ENCODE results near the gene TBCD. TPM values are rescaled to one million over a fixed set of nuclear protein-coding genes. Genes with fewer than 3 reads are reported as not detected.

Gene TBCD
- total RNA-seq, 1 experiment from 2014 or later: 94.6 TPM

GRCh38 chr17:82835122-82835521, 83.3 kb downstream of the TBCD start:
- no TSS peak for BruUV-seq (replicated peaks)
- no peak for DNase-seq
- H3K9me3 Mint-ChIP-seq (ENCODE audit: unreplicated experiment): no peaks in the 10 kb centered on the region
- Histone ChIP-seq H3K4me3 (ENCODE audit: low read depth, low read length) (no peak overlapping the region), H3K27me3 (replicated peaks; ENCODE audit: control insufficient read depth, insufficient read depth, low read length) (no peaks in the 10 kb centered on the region), H3K9me3 (no peaks in the 10 kb centered on the region), H3K36me3 (ENCODE audit: control insufficient read depth, insufficient read depth, low read length) (no peaks in the 10 kb centered on the region; the same call in 1 of the 2 replicates), H3K4me1 (peaks cover 12% of the 10 kb centered on the region; the same call in 1 of the 2 replicates)
- H3K4me3 Mint-ChIP-seq (ENCODE audit: unreplicated experiment): no peak overlapping the region
- H3K27ac Mint-ChIP-seq (ENCODE audit: unreplicated experiment): no peak overlapping the region
- ChIA-PET POLR2A (no interaction called here), CTCF (no interaction called here)
- peaks cover 12% of the 10 kb centered on the region for H3K4me1 Mint-ChIP-seq (ENCODE audit: low read depth, unreplicated experiment)
- peaks cover 26% of the 10 kb centered on the region for H3K36me3 Mint-ChIP-seq (ENCODE audit: insufficient read depth, unreplicated experiment)
- intact Hi-C loops (cut with micrococcal nuclease; ENCODE audit: unreplicated experiment): no loop called here
- TF ChIP-seq CTCF (IDR thresholded peaks at IDR 0.05; ENCODE audit: insufficient read depth in 1 of 2, low read depth in 1 of 2, low read length in 1 of 2, severe bottlenecking in 1 of 2, unreplicated experiment in 1 of 2): no peak
- H3K27me3 Mint-ChIP-seq (ENCODE audit: insufficient read depth, unreplicated experiment): no peaks in the 10 kb centered on the region

GRCh38 chr17:82835766-82836512, 84.1 kb downstream of the TBCD start:
- POLR2A ChIA-PET: no interaction called here
- Mint-ChIP-seq H3K27ac (ENCODE audit: unreplicated experiment) (no peak overlapping the region), H3K4me1 (ENCODE audit: low read depth, unreplicated experiment) (peaks cover 12% of the 10 kb centered on the region), H3K9me3 (ENCODE audit: unreplicated experiment) (no peaks in the 10 kb centered on the region), H3K27me3 (ENCODE audit: insufficient read depth, unreplicated experiment) (no peaks in the 10 kb centered on the region), H3K36me3 (ENCODE audit: insufficient read depth, unreplicated experiment) (peaks cover 24% of the 10 kb centered on the region), H3K4me3 (ENCODE audit: unreplicated experiment) (no peak overlapping the region)
- Histone ChIP-seq H3K4me3 (ENCODE audit: low read depth, low read length) (no peak overlapping the region), H3K27me3 (replicated peaks; ENCODE audit: control insufficient read depth, insufficient read depth, low read length) (no peaks in the 10 kb centered on the region), H3K4me1 (peaks cover 12% of the 10 kb centered on the region; the same call in 1 of the 2 replicates), H3K9me3 (no peaks in the 10 kb centered on the region), H3K36me3 (ENCODE audit: control insufficient read depth, insufficient read depth, low read length) (no peaks in the 10 kb centered on the region)
- no peak for DNase-seq
- intact Hi-C loops (cut with micrococcal nuclease; ENCODE audit: unreplicated experiment): no loop called here
- no TSS peak for BruUV-seq (replicated peaks)
- CTCF ChIA-PET: interaction anchor here (1.0 kb wide), 1 partner anchor 54 kb away, joined by 4 read pairs; no protein-coding TSS in a partner anchor
- no peak for TF ChIP-seq CTCF (IDR thresholded peaks at IDR 0.05; ENCODE audit: insufficient read depth in 1 of 2, low read depth in 1 of 2, low read length in 1 of 2, severe bottlenecking in 1 of 2, unreplicated experiment in 1 of 2)

GRCh38 chr17:82836823-82837357, 85.0 kb downstream of the TBCD start:
- Histone ChIP-seq H3K36me3 (ENCODE audit: control insufficient read depth, insufficient read depth, low read length) (no peaks in the 10 kb centered on the region), H3K4me3 (ENCODE audit: low read depth, low read length) (no peak overlapping the region), H3K27me3 (replicated peaks; ENCODE audit: control insufficient read depth, insufficient read depth, low read length) (no peaks in the 10 kb centered on the region), H3K9me3 (no peaks in the 10 kb centered on the region), H3K4me1 (peaks cover 12% of the 10 kb centered on the region; the same call in 1 of the 2 replicates)
- no TSS peak for BruUV-seq (replicated peaks)
- H3K4me1 Mint-ChIP-seq (ENCODE audit: low read depth, unreplicated experiment): peaks cover 12% of the 10 kb centered on the region
- no peaks in the 10 kb centered on the region for H3K27me3 Mint-ChIP-seq (ENCODE audit: insufficient read depth, unreplicated experiment)
- H3K4me3 Mint-ChIP-seq (ENCODE audit: unreplicated experiment): no peak overlapping the region
- H3K36me3 Mint-ChIP-seq (ENCODE audit: insufficient read depth, unreplicated experiment): peaks cover 18% of the 10 kb centered on the region
- POLR2A ChIA-PET: no interaction called here
- H3K27ac Mint-ChIP-seq (ENCODE audit: unreplicated experiment): peak overlapping the region; percentile 6
- TF ChIP-seq CTCF (IDR thresholded peaks at IDR 0.05; ENCODE audit: insufficient read depth in 1 of 2, low read depth in 1 of 2, low read length in 1 of 2, severe bottlenecking in 1 of 2, unreplicated experiment in 1 of 2): peak; percentile 12 to 26
- no peaks in the 10 kb centered on the region for H3K9me3 Mint-ChIP-seq (ENCODE audit: unreplicated experiment)
- intact Hi-C loops (cut with micrococcal nuclease; ENCODE audit: unreplicated experiment): no loop called here
- DNase-seq: no peak
- CTCF ChIA-PET: interaction anchor here (0.9 to 1.0 kb wide), 2 partner anchors 55 to 77 kb away, joined by 4 read pairs; no protein-coding TSS in a partner anchor

Measured in Caco-2 (cell line).